ENCODE measurements around the gene TIAM2.
"Not testable (repeated sequence)": the region's sequence is repeated elsewhere in the genome, so short reads cannot be mapped to it uniquely, and the experiment has no call there.

TIAM2 gene

GRCh38 chr6:155100591-155100990 lies 105.5 kb downstream of the TIAM2 start:
- no peak for DNase-seq (ENCODE audit: low read depth, low spot score)
- no peak overlapping the region for H3K4me3 ChIP-seq (ENCODE audit: low read depth, low read length)
- TF ChIP-seq CTCF (IDR thresholded peaks at IDR 0.05; ENCODE audit: insufficient read depth, low read length, missing control alignments) = no peak
- ChIA-PET POLR2A (no interaction called here), CTCF (interaction anchor here (1.2 to 1.5 kb wide), 2 partner anchors 16 to 172 kb away, joined by 3 to 4 read pairs; no protein-coding TSS in a partner anchor)

GRCh38 chr6:155103083-155103645 lies 108.0 kb downstream of the TIAM2 start:
- H3K4me3 ChIP-seq (ENCODE audit: low read depth, low read length); DNase-seq (ENCODE audit: low read depth, low spot score): not testable (repeated sequence)
- CTCF ChIA-PET = interaction anchor here (0.9 kb wide), 1 partner anchor 14 kb away, joined by 4 read pairs; no protein-coding TSS in a partner anchor
- POLR2A ChIA-PET = interaction anchor here (0.9 kb wide), 1 partner anchor 172 kb away, joined by 3 read pairs; no protein-coding TSS in a partner anchor

DNA sequence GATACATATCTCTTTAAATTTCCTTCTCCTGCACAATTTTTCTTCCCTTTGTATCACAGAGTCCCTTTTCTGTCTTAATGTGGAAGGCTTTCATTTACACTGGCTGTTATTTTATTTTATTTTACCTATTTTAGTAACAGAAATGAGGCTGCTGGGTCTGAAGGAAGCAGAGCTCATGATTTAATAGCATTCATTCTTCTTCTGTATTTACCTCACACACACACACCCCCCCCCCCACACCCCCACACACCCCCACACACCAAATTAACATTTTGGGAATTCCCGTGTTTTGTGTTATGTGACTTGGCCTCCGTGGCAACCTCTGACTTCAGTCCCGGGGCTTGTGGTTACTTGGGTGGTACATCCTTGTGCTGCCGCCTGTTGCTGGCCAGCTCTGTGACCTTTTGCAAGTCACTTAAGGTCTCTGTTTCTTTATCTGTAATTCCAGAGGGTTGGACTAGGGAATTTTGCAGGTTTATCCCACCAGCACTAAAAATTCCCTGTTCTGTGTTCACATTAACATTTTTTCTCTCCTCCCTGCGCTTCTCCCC lies 108.8 kb downstream of the TIAM2 start:
- no peak for DNase-seq (ENCODE audit: low read depth, low spot score)
- POLR2A ChIA-PET = interaction anchor here (0.9 kb wide), 1 partner anchor 172 kb away, joined by 3 read pairs; no protein-coding TSS in a partner anchor
- CTCF ChIA-PET = interaction anchor here (0.9 kb wide), 1 partner anchor 13 kb away, joined by 4 read pairs; no protein-coding TSS in a partner anchor
- TF ChIP-seq CTCF (IDR thresholded peaks at IDR 0.05; ENCODE audit: insufficient read depth, low read length, missing control alignments) = no peak
- no peak overlapping the region for H3K4me3 ChIP-seq (ENCODE audit: low read depth, low read length)

- ChIA-PET POLR2A (interaction anchor here (0.6 kb wide), 1 partner anchor 391 kb away, joined by 3 read pairs; no protein-coding TSS in a partner anchor), CTCF (no interaction called here)
- H3K4me3 ChIP-seq (ENCODE audit: low read depth, low read length) = no peak overlapping the region
- DNase-seq (ENCODE audit: low read depth, low spot score) = no peak
- no peak for TF ChIP-seq CTCF (IDR thresholded peaks at IDR 0.05; ENCODE audit: insufficient read depth, low read length, missing control alignments)
These were observed 111.5 kb downstream of the TIAM2 start for GRCh38 chr6:155106456-155107115.

DNA sequence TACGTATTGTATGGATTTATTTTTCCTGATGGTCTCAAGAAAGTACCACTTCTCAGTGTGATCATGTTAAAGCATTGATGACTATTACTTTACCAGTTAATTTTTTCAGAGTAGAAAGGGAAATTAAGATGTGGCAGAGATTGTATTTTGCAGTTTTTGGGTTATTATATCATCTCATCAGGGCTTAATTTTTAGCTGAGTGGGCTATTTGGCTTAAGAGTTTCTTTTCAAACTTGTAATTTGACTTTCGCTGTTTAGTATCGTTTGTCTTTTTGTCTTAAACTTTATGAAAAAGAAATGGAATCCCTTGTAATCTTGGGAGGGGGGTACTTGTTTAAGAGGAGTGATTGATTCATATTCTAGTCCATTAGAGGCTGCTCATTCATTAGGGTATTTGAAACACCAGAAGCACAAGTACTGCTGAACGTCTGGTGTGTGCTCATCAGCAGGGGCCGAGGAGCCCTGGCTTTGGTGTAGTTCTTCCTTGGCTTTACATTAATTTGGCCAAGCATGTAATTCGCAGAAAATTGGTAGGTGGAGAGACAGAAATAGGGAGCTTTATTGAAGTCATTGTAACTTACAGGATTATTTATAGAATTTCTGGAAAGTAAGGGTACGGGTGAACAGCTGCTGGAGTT lies 112.4 kb downstream of the TIAM2 start:
- no peak overlapping the region for H3K4me3 ChIP-seq (ENCODE audit: low read depth, low read length)
- no peak for TF ChIP-seq CTCF (IDR thresholded peaks at IDR 0.05; ENCODE audit: insufficient read depth, low read length, missing control alignments)
- POLR2A ChIA-PET = interaction anchor here (0.6 kb wide), 1 partner anchor 392 kb away, joined by 3 read pairs; no protein-coding TSS in a partner anchor
- DNase-seq (ENCODE audit: low read depth, low spot score) = no peak
- CTCF ChIA-PET = interaction anchor here (1.3 kb wide), 1 partner anchor 18 kb away, joined by 5 read pairs; no protein-coding TSS in a partner anchor

DNA sequence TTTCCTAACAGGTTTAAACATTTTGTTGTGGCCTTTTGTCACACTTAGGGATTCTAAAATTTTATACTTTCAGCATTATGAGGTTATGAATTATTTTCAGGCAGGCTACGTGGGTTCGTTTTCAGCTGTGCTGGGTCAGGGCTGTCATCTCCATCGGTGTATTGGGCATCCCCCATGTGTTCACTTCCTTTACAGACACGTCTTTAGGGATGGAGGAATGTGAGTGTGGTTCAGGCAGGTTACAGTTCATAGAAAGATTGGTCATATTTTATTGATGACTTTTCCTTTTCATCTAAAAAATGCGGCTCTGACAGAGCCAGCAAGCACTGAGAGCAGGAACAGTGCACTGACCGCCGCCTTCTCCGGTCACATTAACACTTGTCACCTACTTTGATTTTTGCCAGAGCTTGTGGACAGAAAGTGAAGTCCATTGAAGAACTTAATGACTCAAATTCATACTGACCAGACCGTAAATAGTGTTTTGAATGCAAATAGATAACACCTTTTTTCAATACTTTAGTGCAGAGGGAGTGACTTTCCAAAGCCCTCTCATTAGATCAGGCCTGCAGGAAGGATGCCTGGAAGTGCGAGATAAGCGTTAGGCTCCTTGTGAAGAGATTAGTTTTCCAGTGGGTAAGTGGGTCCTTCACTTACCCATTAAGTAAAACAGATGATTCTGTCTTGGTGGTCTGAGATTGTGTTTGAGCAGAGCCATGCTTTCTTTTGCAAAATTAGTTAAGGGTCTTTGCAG lies 113.1 kb downstream of the TIAM2 start:
- H3K4me3 ChIP-seq (ENCODE audit: low read depth, low read length) = no peak overlapping the region
- DNase-seq (ENCODE audit: low read depth, low spot score) = no peak
- ChIA-PET POLR2A (no interaction called here), CTCF (interaction anchor here (1.3 kb wide), 1 partner anchor 18 kb away, joined by 5 read pairs; no protein-coding TSS in a partner anchor)
- TF ChIP-seq CTCF (IDR thresholded peaks at IDR 0.05; ENCODE audit: insufficient read depth, low read length, missing control alignments) = no peak

Measured in AG04449 (cell line).